A549 (cell line): ENCODE data around the gene CTPS2. TPM values are rescaled to one million over a fixed set of nuclear protein-coding genes. Genes with fewer than 3 reads are reported as not detected.

ENCODE experiments used
- ATAC-seq, 2 experiments: fragments of 200-7000 bp in 1 of 2; fragments of >200 bp in 1 of 2; cut with Nextera tagmentation in 1 of 2; cut with Tn5 transposase in 1 of 2; 3 replicates each; pipeline versions ENCODE4 v1.8.0 to v1.9.1; 2018 to 2020; ENCODE audit warnings: mild to moderate bottlenecking in 1 of 2, moderate library complexity in 1 of 2
- CTCF ChIA-PET: fragments of 300-600 bp; sonication (Branson Sonifier 250); formaldehyde crosslinking; extraction: SDS; loops from one replicate; lab custom pipeline; 2021; ENCODE audit warnings: antibody characterized with exemption, inconsistent platforms; lab: Yijun Ruan, JAX
- POLR2A ChIA-PET: fragments of 350-600 bp; formaldehyde crosslinking; extraction: SDS; loops from one replicate; lab custom pipeline; 2021; ENCODE audit warnings: antibody characterized with exemption, inconsistent platforms; lab: Yijun Ruan, JAX
- DNase-seq, 2 experiments: peaks; one replicate each; pipeline versions ENCODE4 v3.0.0 to v3.0.0-alpha.2; 2011 to 2016; ENCODE audit warnings: low read depth in 1 of 2, low spot score in 1 of 2
- FAIRE-seq: peaks from 2 replicates; lab custom pipeline; 2011; peaks lifted over from hg19 to GRCh38; lab: Jason Lieb, UNC
- H3K27ac ChIP-seq, 2 experiments: fragments of >200 bp; sonication (Bioruptor Twin); formaldehyde crosslinking; 3 replicates each; pipeline ENCODE4 v1.5.1; 2016 to 2017
- H3K4me1 ChIP-seq: fragments of >200 bp; sonication (Bioruptor Twin); formaldehyde crosslinking; 3 replicates; pipeline ENCODE4 v1.6.1; 2016
- H3K4me2 ChIP-seq: fragments of >200 bp; sonication (Bioruptor Twin); formaldehyde crosslinking; 3 replicates; pipeline ENCODE4 v1.6.1; 2016
- H3K4me3 ChIP-seq: fragments of >200 bp; sonication (Bioruptor Twin); formaldehyde crosslinking; 3 replicates; pipeline ENCODE4 v1.5.1; 2016
- H3K9me3 ChIP-seq: fragments of >200 bp; sonication (Bioruptor Twin); formaldehyde crosslinking; 3 replicates; pipeline ENCODE4 v1.6.1; 2016
- BHLHE40 ChIP-seq: IDR thresholded peaks from 2 replicates; pipeline ENCODE4 v1.6.1; 2012; ENCODE audit warnings: low read depth, low read length, inconsistent platforms
- CBX8 ChIP-seq: fragments of 200-600 bp; sonication (generic); IDR thresholded peaks from 2 replicates; pipeline ENCODE4 v1.6.1; 2016
- CHD2 ChIP-seq: fragments of 150-350 bp; IDR thresholded peaks from 2 replicates; pipeline ENCODE4 v1.6.1; 2014; ENCODE audit warnings: low read length; ENCODE audit not compliant: partially characterized antibody
- E2F6 ChIP-seq: IDR thresholded peaks from 2 replicates; pipeline ENCODE4 v1.6.1; 2012; ENCODE audit warnings: low read depth, borderline replicate concordance
- EHF ChIP-seq: fragments of 250-450 bp; sonication (Bioruptor Pico); IDR thresholded peaks from 2 replicates; pipeline ENCODE4 v1.5.0; 2020; ENCODE audit warnings: mild to moderate bottlenecking
- EHMT2 ChIP-seq: fragments of 200-600 bp; sonication (generic); IDR thresholded peaks from 2 replicates; pipeline ENCODE4 v1.6.1; 2016; ENCODE audit warnings: antibody characterized with exemption, low read depth, mild to moderate bottlenecking, moderate library complexity
- FOSL2 ChIP-seq, 2 experiments: fragments of 450-650 bp in 1 of 2; fragments of >200 bp in 1 of 2; sonication (Bioruptor Twin) in 1 of 2; formaldehyde crosslinking; IDR thresholded peaks; 2 replicates each; pipeline versions ENCODE4 v1.5.0 to v1.6.1; 2016 to 2020; ENCODE audit warnings: mild to moderate bottlenecking in 1 of 2, moderate library complexity in 1 of 2
- GATA3 ChIP-seq: IDR thresholded peaks from 2 replicates; pipeline ENCODE4 v1.6.1; 2012; ENCODE audit warnings: borderline replicate concordance
- HES2 ChIP-seq: fragments of >200 bp; sonication (Bioruptor Twin); formaldehyde crosslinking; IDR thresholded peaks from 2 replicates; pipeline ENCODE4 v1.6.1; 2016
- JUNB ChIP-seq: fragments of >200 bp; sonication (Bioruptor Twin); formaldehyde crosslinking; IDR thresholded peaks from 2 replicates; pipeline ENCODE4 v1.6.1; 2016
- KDM5A ChIP-seq: fragments of 200-600 bp; sonication (generic); IDR thresholded peaks from 2 replicates; pipeline ENCODE4 v1.6.1; 2016; ENCODE audit warnings: antibody characterized with exemption, mild to moderate bottlenecking
- MAZ ChIP-seq: fragments of 150-350 bp; IDR thresholded peaks from 2 replicates; pipeline ENCODE4 v1.6.1; 2014; ENCODE audit warnings: antibody characterized with exemption, low read depth, low read length, borderline replicate concordance
- MYC ChIP-seq: IDR thresholded peaks from 2 replicates; pipeline ENCODE4 v1.6.1; 2012; ENCODE audit warnings: mild to moderate bottlenecking, inconsistent platforms, low read length, improper control_type of control experiment, borderline replicate concordance
- NR3C1 ChIP-seq: fragments of >200 bp; sonication (Bioruptor Twin); formaldehyde crosslinking; IDR thresholded peaks from 3 replicates; pipeline ENCODE4 v1.6.1; 2017
- PHF8 ChIP-seq: fragments of 200-600 bp; sonication (generic); IDR thresholded peaks from 2 replicates; pipeline ENCODE4 v1.6.1; 2016; ENCODE audit warnings: low read depth, mild to moderate bottlenecking, antibody characterized with exemption, moderate library complexity, borderline replicate concordance
- POLR2AphosphoS2 ChIP-seq: conservative IDR thresholded peaks from 2 replicates; pipeline ENCODE4 v1.6.1; 2012; ENCODE audit warnings: low read length, improper control_type of control experiment, inconsistent platforms
- RAD21 ChIP-seq, 2 experiments: fragments of >200 bp in 1 of 2; sonication (Bioruptor Twin) in 1 of 2; formaldehyde crosslinking in 1 of 2; IDR thresholded peaks in 1 of 2; conservative IDR thresholded peaks in 1 of 2; 2 replicates in 1 of 2; 3 replicates in 1 of 2; pipeline ENCODE4 v1.6.1; 2012 to 2018; ENCODE audit warnings: inconsistent platforms in 1 of 2
- RARB ChIP-seq: fragments of 250-450 bp; sonication (Bioruptor Pico); IDR thresholded peaks from 2 replicates; pipeline ENCODE4 v1.8.0; 2021; ENCODE audit warnings: mild to moderate bottlenecking, moderate library complexity
- RCOR1 ChIP-seq: fragments of 150-350 bp; IDR thresholded peaks from 2 replicates; pipeline ENCODE4 v1.6.1; 2014; ENCODE audit warnings: antibody characterized with exemption, low read length, low read depth
- RFX5 ChIP-seq: fragments of 450-650 bp; IDR thresholded peaks from 2 replicates; pipeline ENCODE4 v1.7.1; 2014; ENCODE audit warnings: antibody characterized with exemption, mild to moderate bottlenecking, moderate library complexity
- TFCP2L1 ChIP-seq: fragments of 250-450 bp; sonication (Bioruptor Pico); IDR thresholded peaks from 2 replicates; pipeline ENCODE4 v1.5.0; 2021; ENCODE audit warnings: mild to moderate bottlenecking
- TP53 ChIP-seq: fragments of 250-450 bp; sonication (Bioruptor Pico); IDR thresholded peaks from 2 replicates; pipeline ENCODE4 v1.5.0; 2021; ENCODE audit warnings: mild to moderate bottlenecking, moderate library complexity
- ZFP36 ChIP-seq: fragments of 450-650 bp; IDR thresholded peaks from 2 replicates; pipeline ENCODE4 v1.6.1; 2014; ENCODE audit warnings: borderline replicate concordance; ENCODE audit not compliant: partially characterized antibody
- ZNF302 ChIP-seq: fragments of 250-450 bp; sonication (Bioruptor Pico); IDR thresholded peaks from 2 replicates; pipeline ENCODE4 v1.9.0; 2021; ENCODE audit warnings: inconsistent platforms, mild to moderate bottlenecking, moderate library complexity
- WGBS: methylation state at CpG from one replicate; pipeline ENCODE4 v1.1.6; 2017; ENCODE audit errors: missing lambda C conversion rate; 5-methylcytosine and 5-hydroxymethylcytosine counted together
- polyA plus RNA-seq, 4 experiments: library from polyadenylated mRNA; depleted of rRNA in 3 of 4; stranded (reverse); fragments of >200 nt; fragmentation: RNase III in 1 of 4; extraction: RNeasy Plus Mini Kit Qiagen cat#74134 plus additional on column Dnase treatment in 1 of 4; gene quantifications; 2 replicates in 3 of 4; 3 replicates in 1 of 4; pipeline ENCODE4 v1.2.3, GENCODE V29; 2011 to 2017
- TF ChIP-seq, protein P1 (sequence below): fragments of 450-650 bp; IDR thresholded peaks from 2 replicates; pipeline ENCODE4 v1.6.1; 2014; ENCODE audit warnings: antibody characterized with exemption
- TF ChIP-seq, protein P2 (sequence below): fragments of 250-450 bp; sonication (Bioruptor Pico); IDR thresholded peaks from 2 replicates; pipeline ENCODE4 v1.5.0; 2020; ENCODE audit warnings: low read depth, mild to moderate bottlenecking, moderate library complexity
- TF ChIP-seq, protein P3 (sequence below): fragments of 200-600 bp; sonication (generic); IDR thresholded peaks from 2 replicates; pipeline ENCODE4 v1.6.1; 2016; ENCODE audit warnings: antibody characterized with exemption, mild to moderate bottlenecking, moderate library complexity
- TF ChIP-seq, protein P4 (sequence below): fragments of 250-450 bp; sonication (Bioruptor Pico); IDR thresholded peaks from 2 replicates; pipeline ENCODE4 v1.5.0; 2021; ENCODE audit warnings: mild to moderate bottlenecking, moderate library complexity, borderline replicate concordance

The CTPS2 gene
- polyA plus RNA-seq, 2 of the 4 experiments (the other 2 are of a cell fraction): 11.1 to 18.5 TPM

DNA sequence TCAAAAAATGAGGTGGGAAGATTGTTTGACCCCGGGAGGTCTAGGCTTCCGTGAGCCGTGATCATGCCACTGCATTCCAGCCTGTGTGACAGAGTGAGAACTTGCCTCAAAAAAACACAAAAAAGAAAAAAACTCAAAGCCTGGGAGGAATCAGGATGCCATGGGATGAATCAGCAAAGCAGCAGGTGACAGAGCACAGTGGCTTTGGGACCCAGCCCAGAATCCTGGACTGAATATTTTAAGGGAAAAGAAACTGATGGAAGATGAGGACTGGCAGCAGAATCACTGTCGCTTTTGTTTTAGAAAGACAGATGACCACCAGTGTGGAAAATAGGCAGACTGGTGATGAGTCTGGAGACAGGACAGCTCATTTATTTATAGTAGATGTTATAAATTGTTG is 45.9 kb downstream of the CTPS2 start:
- FAIRE-seq (no peak), ATAC-seq (no peak)
- TF ChIP-seq POLR2AphosphoS2 (no peak), RFX5 (no peak), E2F6 (no peak), PHF8 (no peak), TFCP2L1 (CRISPR knock-in tag) (no peak), ZNF302 (no peak), RARB (no peak), CBX8 (no peak), ZFP36 (no peak), EHF (CRISPR knock-in tag) (no peak), MAZ (no peak), NR3C1 (no peak)
- TF ChIP-seq, protein P1, sequence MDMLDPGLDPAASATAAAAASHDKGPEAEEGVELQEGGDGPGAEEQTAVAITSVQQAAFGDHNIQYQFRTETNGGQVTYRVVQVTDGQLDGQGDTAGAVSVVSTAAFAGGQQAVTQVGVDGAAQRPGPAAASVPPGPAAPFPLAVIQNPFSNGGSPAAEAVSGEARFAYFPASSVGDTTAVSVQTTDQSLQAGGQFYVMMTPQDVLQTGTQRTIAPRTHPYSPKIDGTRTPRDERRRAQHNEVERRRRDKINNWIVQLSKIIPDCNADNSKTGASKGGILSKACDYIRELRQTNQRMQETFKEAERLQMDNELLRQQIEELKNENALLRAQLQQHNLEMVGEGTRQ: no peak
- TF ChIP-seq, protein P2, sequence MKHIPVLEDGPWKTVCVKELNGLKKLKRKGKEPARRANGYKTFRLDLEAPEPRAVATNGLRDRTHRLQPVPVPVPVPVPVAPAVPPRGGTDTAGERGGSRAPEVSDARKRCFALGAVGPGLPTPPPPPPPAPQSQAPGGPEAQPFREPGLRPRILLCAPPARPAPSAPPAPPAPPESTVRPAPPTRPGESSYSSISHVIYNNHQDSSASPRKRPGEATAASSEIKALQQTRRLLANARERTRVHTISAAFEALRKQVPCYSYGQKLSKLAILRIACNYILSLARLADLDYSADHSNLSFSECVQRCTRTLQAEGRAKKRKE (CRISPR knock-in tag): no peak
- TF ChIP-seq, protein P3, sequence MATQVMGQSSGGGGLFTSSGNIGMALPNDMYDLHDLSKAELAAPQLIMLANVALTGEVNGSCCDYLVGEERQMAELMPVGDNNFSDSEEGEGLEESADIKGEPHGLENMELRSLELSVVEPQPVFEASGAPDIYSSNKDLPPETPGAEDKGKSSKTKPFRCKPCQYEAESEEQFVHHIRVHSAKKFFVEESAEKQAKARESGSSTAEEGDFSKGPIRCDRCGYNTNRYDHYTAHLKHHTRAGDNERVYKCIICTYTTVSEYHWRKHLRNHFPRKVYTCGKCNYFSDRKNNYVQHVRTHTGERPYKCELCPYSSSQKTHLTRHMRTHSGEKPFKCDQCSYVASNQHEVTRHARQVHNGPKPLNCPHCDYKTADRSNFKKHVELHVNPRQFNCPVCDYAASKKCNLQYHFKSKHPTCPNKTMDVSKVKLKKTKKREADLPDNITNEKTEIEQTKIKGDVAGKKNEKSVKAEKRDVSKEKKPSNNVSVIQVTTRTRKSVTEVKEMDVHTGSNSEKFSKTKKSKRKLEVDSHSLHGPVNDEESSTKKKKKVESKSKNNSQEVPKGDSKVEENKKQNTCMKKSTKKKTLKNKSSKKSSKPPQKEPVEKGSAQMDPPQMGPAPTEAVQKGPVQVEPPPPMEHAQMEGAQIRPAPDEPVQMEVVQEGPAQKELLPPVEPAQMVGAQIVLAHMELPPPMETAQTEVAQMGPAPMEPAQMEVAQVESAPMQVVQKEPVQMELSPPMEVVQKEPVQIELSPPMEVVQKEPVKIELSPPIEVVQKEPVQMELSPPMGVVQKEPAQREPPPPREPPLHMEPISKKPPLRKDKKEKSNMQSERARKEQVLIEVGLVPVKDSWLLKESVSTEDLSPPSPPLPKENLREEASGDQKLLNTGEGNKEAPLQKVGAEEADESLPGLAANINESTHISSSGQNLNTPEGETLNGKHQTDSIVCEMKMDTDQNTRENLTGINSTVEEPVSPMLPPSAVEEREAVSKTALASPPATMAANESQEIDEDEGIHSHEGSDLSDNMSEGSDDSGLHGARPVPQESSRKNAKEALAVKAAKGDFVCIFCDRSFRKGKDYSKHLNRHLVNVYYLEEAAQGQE: no peak

GRCh38 chrX:16665089-16665488 is 47.4 kb downstream of the CTPS2 start:
- Histone ChIP-seq H3K4me3 (no peak overlapping the region), H3K27ac (no peak overlapping the region), H3K4me2 (no peak overlapping the region), H3K9me3 (no peaks in the 10 kb centered on the region), H3K4me1 (no peaks in the 10 kb centered on the region)
- 57% methylated on average over 2 of the region's 2 CpGs for WGBS
- CTCF ChIA-PET: interaction anchor here (0.6 to 2.8 kb wide), 6 partner anchors 9 to 734 kb away, joined by 3 to 16 read pairs (median 4); partner anchors contain the start of gene S100G
- TF ChIP-seq MYC (no peak), CBX8 (no peak), E2F6 (no peak), KDM5A (no peak), RAD21 (conservative IDR thresholded peaks at IDR 0.05 in 1 of 2, IDR thresholded peaks at IDR 0.05 in 1 of 2) (no peak), CHD2 (no peak), NR3C1 (no peak), GATA3 (no peak), JUNB (no peak), HES2 (no peak), RCOR1 (no peak), FOSL2 (IDR thresholded peaks at IDR 0.05) (no peak), FOSL2 (CRISPR knock-in tag; IDR thresholded peaks at IDR 0.05) (no peak), EHMT2 (no peak), TP53 (CRISPR knock-in tag) (no peak), BHLHE40 (no peak), RARB (no peak)
- TF ChIP-seq, protein P4, sequence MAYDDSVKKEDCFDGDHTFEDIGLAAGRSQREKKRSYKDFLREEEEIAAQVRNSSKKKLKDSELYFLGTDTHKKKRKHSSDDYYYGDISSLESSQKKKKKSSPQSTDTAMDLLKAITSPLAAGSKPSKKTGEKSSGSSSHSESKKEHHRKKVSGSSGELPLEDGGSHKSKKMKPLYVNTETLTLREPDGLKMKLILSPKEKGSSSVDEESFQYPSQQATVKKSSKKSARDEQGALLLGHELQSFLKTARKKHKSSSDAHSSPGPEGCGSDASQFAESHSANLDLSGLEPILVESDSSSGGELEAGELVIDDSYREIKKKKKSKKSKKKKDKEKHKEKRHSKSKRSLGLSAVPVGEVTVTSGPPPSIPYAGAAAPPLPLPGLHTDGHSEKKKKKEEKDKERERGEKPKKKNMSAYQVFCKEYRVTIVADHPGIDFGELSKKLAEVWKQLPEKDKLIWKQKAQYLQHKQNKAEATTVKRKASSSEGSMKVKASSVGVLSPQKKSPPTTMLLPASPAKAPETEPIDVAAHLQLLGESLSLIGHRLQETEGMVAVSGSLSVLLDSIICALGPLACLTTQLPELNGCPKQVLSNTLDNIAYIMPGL (CRISPR knock-in tag): no peak
- ATAC-seq: no peak
- POLR2A ChIA-PET: no interaction called here
- FAIRE-seq: peak; percentile 32
- no peak for DNase-seq

More for the DNA sequence above, 45.9 kb downstream of the CTPS2 start:
- Histone ChIP-seq H3K4me2 (no peak overlapping the region), H3K9me3 (no peaks in the 10 kb centered on the region), H3K4me1 (no peaks in the 10 kb centered on the region), H3K27ac (no peak overlapping the region), H3K4me3 (no peak overlapping the region)
- no peak for DNase-seq
- ChIA-PET CTCF (no interaction called here), POLR2A (no interaction called here)
- 67% methylated on average over 4 of the region's 4 CpGs for WGBS
